AG09309 (cell line): ENCODE data around the gene PTMA.
A peak's percentile ranks its signal among the peaks of the same experiment; 100 is the strongest.

Source experiments
- DNase-seq: peaks from one replicate; pipeline ENCODE4 v3.0.0-alpha.2; 2010; ENCODE audit warnings: low read depth
- H3K4me3 ChIP-seq: 2 replicates; pipeline ENCODE4 v1.5.1; 2011; ENCODE audit warnings: mild to moderate bottlenecking, low read depth, low read length, moderate library complexity; ENCODE audit not compliant: control insufficient read depth
- TF ChIP-seq, protein P1 (sequence below): IDR thresholded peaks from 2 replicates; pipeline ENCODE4 v1.5.1; 2011; ENCODE audit warnings: mild to moderate bottlenecking, low read depth, low read length, inconsistent platforms; ENCODE audit not compliant: insufficient read depth, control insufficient read depth; ENCODE audit errors: missing control alignments

Gene PTMA

DNA sequence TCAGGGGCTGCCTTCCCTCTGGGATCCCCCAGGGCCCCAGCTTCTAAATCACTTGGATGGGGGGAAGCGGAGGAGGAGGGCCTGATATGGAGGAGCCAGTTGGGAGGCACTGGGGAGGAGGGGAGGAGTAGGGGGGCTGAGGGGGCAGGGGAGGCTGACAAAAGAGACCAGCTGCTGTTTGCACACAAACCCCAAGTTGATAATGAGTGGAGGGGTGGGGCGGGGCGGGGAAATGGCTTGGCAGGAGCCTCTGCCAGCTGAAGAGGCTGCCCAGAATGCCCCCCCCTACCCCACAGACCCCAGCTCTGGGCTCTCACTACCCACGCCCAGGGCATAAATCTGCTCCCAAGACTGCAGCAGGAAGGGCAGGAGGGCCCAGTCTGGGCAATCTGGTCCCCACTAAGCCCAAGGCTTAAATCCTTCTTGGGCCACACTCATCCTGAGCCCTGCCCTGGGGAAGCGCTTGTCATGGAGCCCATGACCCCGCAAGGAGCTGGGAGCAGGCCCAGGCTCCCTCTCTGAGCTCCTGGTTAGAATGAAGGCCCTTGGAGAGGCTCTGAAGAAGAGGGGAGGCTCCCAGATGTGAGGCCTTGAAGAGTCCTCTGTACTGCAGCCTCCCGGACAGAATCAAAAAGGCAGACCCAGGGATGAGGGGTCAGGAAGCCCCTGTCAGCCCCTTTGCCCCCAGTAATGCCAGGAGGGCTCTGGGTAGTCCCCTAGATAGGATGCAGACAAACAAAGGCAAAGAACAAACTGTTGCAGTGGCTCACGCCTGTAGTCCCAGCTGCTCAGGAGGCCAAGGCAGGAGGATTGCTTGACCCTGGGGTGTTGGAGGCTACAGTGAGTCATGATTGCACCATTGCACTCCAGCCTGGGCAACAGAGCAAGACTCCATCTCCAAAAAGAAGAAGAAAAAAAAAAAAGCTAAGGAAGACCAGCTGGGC, 24.8 kb upstream of the PTMA start:
- no peak overlapping the region for H3K4me3 ChIP-seq
- TF ChIP-seq, protein P1, sequence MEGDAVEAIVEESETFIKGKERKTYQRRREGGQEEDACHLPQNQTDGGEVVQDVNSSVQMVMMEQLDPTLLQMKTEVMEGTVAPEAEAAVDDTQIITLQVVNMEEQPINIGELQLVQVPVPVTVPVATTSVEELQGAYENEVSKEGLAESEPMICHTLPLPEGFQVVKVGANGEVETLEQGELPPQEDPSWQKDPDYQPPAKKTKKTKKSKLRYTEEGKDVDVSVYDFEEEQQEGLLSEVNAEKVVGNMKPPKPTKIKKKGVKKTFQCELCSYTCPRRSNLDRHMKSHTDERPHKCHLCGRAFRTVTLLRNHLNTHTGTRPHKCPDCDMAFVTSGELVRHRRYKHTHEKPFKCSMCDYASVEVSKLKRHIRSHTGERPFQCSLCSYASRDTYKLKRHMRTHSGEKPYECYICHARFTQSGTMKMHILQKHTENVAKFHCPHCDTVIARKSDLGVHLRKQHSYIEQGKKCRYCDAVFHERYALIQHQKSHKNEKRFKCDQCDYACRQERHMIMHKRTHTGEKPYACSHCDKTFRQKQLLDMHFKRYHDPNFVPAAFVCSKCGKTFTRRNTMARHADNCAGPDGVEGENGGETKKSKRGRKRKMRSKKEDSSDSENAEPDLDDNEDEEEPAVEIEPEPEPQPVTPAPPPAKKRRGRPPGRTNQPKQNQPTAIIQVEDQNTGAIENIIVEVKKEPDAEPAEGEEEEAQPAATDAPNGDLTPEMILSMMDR: no peak
- DNase-seq: no peak

DNA sequence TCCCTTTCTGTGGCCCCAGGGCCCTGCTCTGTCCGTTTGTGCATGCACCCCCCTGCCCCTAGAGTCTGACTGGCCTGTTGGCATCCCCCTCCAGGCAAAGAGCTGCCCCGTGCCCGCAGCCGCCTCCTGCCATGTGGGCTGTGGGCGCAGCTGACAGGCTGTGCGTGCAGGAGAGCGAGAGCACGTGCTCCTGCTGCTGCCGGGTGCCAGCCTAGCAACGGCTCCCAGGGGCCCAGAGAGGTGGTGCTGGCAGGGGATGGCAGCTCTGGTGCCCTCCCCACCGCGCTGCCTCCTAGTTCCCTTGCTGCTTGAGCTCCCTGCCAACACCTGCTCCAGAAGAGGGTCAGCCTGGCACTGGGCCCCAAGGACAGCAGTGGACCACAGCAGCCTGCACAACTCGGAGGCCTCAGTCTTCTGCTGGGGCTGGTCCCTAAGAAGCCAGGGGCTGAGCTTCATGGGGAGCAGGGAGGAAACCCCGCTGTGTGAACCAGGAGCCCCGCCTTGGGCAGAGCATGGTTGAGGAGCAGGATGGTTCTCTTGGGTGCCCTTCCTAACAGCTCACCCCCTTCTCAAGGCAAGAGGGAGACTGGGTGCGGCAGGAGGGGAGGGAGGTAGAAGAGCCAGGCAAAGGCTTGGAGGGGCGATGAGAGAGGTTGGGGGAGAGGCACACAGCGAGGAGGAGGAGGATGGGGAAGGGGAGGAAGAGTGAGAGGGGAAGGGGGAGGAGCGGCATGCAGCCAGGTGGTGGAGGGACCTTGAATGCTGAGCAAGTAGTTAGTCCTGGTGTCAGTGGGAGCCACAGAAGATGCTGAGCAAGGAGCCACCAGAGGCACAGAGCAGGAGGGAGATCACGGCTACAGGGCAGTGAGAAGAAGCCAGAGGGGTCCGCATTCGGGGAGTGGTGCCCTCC, 23.8 kb upstream of the PTMA start:
- H3K4me3 ChIP-seq: no peak overlapping the region
- DNase-seq: no peak
- TF ChIP-seq, protein P1: no peak

DNA sequence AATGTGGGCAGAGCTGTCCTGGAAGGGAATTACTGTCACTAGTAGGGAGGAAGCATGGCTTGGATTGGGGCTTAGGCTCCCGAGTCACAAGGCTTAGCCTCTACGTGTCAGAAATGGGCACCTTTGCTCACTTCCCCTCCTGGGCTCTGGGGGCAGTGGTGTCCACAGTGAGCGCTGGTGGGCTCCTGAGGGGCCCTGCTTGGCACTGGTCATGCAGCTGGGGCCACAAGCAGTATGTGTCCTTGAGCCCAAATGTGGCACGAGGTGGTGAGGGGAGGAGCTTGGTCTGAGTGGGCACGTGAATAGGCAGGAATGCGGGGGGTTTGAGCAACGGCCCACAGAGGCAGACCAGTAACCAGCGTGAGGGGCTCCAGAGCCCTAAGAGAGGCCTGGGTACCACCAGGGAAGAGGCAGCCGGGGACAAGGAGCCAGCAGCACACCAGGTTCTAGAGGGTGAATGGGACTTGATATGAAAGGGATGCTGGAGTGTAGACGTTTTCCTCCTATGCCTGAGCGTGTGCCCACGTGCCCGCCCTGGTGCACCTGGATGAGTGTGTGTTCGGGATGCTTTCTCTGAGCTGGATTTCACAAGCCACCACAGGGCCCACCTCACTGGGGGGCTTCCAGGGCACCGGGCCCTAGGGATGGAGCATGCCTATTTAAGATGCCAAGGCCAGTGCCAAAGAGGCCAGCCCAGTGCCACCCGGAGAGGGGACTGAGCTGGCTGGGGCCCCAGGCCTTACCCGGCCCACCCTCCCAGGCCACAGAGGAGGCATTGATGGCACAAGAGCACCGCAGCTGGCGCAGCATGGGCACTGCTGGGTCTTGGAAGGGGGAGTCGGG, 22.8 kb upstream of the PTMA start:
- TF ChIP-seq, protein P1: peak; percentile 25
- DNase-seq: no peak
- no peak overlapping the region for H3K4me3 ChIP-seq

DNA sequence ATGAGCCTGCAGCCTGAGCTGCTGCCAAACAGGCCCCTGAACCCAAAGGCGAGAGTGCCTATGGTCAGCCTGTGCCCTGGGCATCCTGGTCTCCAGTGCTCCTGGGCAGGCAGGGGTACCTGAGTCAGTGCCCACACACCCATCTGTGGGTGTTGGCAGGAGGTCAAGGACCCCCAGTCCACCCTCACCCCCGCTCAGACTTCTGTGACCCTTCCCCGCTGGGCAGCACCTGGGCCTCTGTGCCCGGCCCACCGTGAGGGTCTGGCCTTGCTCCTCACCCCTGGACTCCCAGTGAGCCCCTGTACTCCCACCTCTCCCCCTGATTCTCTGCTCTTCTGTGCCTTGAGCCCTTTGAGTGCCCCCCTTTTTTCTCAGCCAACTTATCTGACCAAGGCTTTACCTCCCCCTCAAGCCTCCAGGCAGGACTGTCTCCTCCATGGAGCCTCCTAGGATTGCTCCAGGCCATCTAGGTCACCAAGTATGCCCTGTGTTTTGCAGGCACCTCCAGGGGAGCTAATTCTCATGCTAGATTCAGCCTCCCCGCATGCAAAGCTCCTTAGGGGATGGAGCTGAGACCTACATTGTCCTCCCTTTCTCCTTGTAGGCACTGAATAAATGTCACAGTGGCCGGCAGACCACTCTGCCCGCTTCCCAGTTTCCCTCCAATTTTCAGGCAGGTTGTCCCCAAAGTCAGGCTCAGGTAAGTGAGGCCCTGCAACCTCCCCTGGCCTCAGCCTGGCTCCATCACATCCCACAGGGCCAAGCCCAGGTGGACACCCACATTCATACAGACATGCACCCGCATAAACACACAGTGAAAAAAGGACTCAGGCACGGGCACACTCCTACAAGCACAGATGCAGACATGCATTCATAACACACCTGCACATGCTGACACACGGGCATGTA, 21.9 kb upstream of the PTMA start:
- H3K4me3 ChIP-seq: no peak overlapping the region

DNA sequence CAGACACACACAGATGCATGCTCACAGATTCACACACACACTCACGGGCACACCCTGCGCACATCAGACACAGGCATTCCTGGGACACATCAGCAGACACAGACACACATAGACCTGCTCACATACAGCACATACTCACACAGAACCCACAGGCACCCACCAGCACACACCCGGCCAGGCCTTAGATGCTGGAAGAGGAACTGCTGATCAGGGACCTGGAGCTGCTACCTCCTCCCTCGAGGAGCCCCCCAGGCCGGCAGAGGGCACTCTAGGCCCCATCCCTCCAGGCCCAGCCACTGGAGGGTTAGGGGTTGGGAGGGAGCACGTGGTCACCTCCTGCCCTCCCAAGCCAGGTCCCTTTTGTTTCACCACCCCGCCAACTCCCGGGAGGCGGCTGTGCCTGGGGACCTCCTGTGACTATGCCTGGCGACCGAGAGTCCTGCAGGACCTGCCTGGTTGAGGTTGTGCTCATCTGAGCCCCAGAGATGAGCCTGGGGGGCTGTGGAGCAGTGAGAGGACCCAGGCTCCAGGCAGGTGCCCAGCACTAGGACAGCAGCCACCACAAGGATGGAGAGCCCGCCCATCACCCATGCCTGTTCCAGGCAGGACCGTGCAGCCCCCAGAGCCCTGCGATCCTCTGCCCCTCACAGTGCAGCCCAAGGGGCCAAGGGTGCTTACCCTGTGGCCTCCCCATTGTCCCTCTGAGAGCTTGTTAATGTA, 21.0 kb upstream of the PTMA start:
- no peak for DNase-seq
- TF ChIP-seq, protein P1: peak; percentile 69
- no peak overlapping the region for H3K4me3 ChIP-seq

More for the DNA sequence above, 21.9 kb upstream of the PTMA start:
- DNase-seq: no peak
- TF ChIP-seq, protein P1: no peak
